Left ventricle myocardium inferior (tissue), 1 donor: Measurements from ENCODE around the gene SLC23A3. TPM values are rescaled to one million over a fixed set of nuclear protein-coding genes. Genes with fewer than 3 reads are reported as not detected.

Experiments
- DNase-seq: peaks from one replicate; pipeline ENCODE4 v3.0.0-alpha.2; 2020
- H3K27ac ChIP-seq: fragments of 200-600 bp; replicated peaks from 2 replicates; pipeline ENCODE4 v1.8.0; 2021
- H3K27me3 ChIP-seq: fragments of 200-600 bp; 2 replicates; pipeline ENCODE4 v1.8.0; 2021; ENCODE audit warnings: low read depth
- H3K36me3 ChIP-seq: fragments of 200-600 bp; 2 replicates; pipeline ENCODE4 v1.8.0; 2021
- H3K4me1 ChIP-seq: fragments of 200-600 bp; 2 replicates; pipeline ENCODE4 v1.8.0; 2021
- H3K4me3 ChIP-seq: fragments of 200-600 bp; 2 replicates; pipeline ENCODE4 v1.8.0; 2021; ENCODE audit warnings: mild to moderate bottlenecking, moderate library complexity
- H3K9me3 ChIP-seq: fragments of 200-600 bp; replicated peaks from 2 replicates; pipeline ENCODE4 v1.8.0; 2021
- intact Hi-C: fragments of 100-400 bp; cut with micrococcal nuclease; formaldehyde crosslinking; loops from one replicate; pipeline ENCODE4 v1.11.0; 2022
- total RNA-seq: library from RNA; stranded (reverse); fragmentation: NEBNext Ultra II Directional; extraction: Animal tissue kit (Norgen Biotek cat#: 25700); gene quantifications from one replicate; pipeline ENCODE4 v1.2.1, GENCODE V29; 2021
- TF ChIP-seq, protein P1 (sequence below): fragments of 200-600 bp; IDR thresholded peaks from 2 replicates; pipeline ENCODE4 v1.8.0; 2021; ENCODE audit warnings: antibody characterized with exemption, mild to moderate bottlenecking, borderline replicate concordance
- donor health status: DM: no; HTN: yes; CAD: no; lungs with severe emphysema.

The SLC23A3 gene
- total RNA-seq, 1 donor from 2014 or later, result 0.58 TPM

- no peaks in the 10 kb centered on the region for H3K27me3 ChIP-seq
- TF ChIP-seq, protein P1, sequence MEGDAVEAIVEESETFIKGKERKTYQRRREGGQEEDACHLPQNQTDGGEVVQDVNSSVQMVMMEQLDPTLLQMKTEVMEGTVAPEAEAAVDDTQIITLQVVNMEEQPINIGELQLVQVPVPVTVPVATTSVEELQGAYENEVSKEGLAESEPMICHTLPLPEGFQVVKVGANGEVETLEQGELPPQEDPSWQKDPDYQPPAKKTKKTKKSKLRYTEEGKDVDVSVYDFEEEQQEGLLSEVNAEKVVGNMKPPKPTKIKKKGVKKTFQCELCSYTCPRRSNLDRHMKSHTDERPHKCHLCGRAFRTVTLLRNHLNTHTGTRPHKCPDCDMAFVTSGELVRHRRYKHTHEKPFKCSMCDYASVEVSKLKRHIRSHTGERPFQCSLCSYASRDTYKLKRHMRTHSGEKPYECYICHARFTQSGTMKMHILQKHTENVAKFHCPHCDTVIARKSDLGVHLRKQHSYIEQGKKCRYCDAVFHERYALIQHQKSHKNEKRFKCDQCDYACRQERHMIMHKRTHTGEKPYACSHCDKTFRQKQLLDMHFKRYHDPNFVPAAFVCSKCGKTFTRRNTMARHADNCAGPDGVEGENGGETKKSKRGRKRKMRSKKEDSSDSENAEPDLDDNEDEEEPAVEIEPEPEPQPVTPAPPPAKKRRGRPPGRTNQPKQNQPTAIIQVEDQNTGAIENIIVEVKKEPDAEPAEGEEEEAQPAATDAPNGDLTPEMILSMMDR, result peak; percentile 76
- intact Hi-C loops, result loop anchor here (5.0 kb wide), 1 partner anchor 126 kb away; no protein-coding TSS in a partner anchor
- peak overlapping the region; percentile 63 for H3K27ac ChIP-seq
- peak; percentile 29 for DNase-seq
- peaks cover 37% of the 10 kb centered on the region for H3K4me1 ChIP-seq
- H3K9me3 ChIP-seq, result no peaks in the 10 kb centered on the region
- H3K4me3 ChIP-seq, result no peak overlapping the region
- peaks cover 34% of the 10 kb centered on the region for H3K36me3 ChIP-seq
These were observed 1.4 kb upstream of the SLC23A3 start for GRCh38 chr2:219171231-219171651.

- Histone ChIP-seq H3K4me3 (no peak overlapping the region), H3K9me3 (no peaks in the 10 kb centered on the region), H3K27ac (no peak overlapping the region), H3K36me3 (peaks cover 18% of the 10 kb centered on the region), H3K4me1 (peaks cover 17% of the 10 kb centered on the region), H3K27me3 (no peaks in the 10 kb centered on the region)
- TF ChIP-seq, protein P1, result no peak
- intact Hi-C loops, result loop anchor here (10.0 kb wide), 1 partner anchor 56 kb away; the partner anchor contains the start of genes ANKZF1 and ATG9A
- no peak for DNase-seq
These were observed 897 bp downstream of the SLC23A3 start for GRCh38 chr2:219168932-219169331.

DNA sequence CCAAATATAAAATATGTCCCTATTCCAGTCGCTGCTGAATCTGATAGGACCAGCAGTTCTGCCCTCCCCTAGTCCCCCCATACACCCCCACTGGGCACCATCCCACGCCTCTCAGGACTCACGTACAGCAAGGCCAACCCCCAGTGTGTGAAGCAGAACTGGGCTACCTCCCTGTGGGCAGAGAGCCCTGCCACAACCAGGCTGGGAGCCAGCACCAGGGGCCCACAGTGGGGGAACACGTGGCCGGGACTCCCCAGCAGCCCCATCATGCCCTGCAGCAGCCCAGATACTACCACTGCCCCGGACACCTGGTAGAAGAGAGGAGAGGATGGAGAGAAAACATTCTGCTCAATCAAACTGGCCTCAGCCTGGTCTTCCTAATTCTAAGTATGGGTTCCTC, 1.3 kb downstream of the SLC23A3 start:
- Histone ChIP-seq H3K4me3 (no peak overlapping the region), H3K36me3 (peaks cover 14% of the 10 kb centered on the region), H3K27ac (no peak overlapping the region), H3K9me3 (no peaks in the 10 kb centered on the region), H3K4me1 (peaks cover 17% of the 10 kb centered on the region), H3K27me3 (no peaks in the 10 kb centered on the region)
- TF ChIP-seq, protein P1, result no peak
- intact Hi-C loops, result loop anchor here (10.0 kb wide), 1 partner anchor 56 kb away; the partner anchor contains the start of genes ANKZF1 and ATG9A
- no peak for DNase-seq

GRCh38 chr2:219167997-219168396, 1.8 kb downstream of the SLC23A3 start:
- H3K36me3 ChIP-seq, result peaks cover 9% of the 10 kb centered on the region
- peaks cover 17% of the 10 kb centered on the region for H3K4me1 ChIP-seq
- H3K4me3 ChIP-seq, result no peak overlapping the region
- TF ChIP-seq, protein P1, result no peak
- no peaks in the 10 kb centered on the region for H3K9me3 ChIP-seq
- intact Hi-C loops, result loop anchor here (10.0 kb wide), 1 partner anchor 57 kb away; the partner anchor contains the start of genes ANKZF1 and ATG9A
- H3K27ac ChIP-seq, result no peak overlapping the region
- H3K27me3 ChIP-seq, result no peaks in the 10 kb centered on the region
- DNase-seq, result no peak

DNA sequence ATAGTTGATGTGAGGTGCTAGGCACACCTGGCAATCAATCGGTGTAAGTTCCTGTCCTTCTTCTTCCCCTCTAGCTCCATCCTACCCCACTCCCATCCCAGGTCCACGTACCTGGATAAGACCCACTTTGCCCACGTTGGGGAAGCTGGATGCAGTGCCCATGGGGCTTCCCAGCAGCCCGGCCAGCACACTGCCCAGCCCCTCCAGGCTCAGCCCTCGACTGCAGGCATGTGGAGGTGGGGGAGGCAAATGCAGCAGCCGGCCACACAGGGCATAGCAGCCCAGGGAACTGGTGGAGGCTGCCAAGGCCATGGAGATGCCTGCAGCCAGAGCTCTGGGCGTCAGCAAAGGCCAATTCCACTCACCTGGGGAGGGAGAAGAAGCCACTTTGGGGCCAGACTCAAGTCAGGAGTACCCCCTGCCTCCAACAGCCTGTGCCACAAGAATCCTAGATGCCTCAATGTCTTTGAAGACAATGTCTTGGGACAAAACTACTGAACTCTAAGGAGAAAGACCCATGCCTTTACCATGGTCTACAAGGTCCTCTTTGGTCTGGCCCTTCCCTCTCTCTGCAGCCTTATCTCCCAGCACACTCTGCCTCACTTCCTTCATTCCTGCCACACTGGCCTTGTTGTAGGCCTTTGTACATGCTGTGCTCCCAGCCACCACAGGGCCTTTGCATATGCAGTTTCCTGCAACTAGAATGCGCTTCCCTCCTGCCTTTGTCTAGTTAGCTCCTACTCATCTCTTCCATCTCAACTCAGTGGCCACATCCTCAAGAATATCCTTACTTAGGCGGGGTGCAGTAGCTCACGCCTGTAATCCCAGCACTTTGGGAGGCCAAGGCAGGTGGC, 4.5 kb downstream of the SLC23A3 start:
- H3K9me3 ChIP-seq, result no peaks in the 10 kb centered on the region
- H3K36me3 ChIP-seq, result no peaks in the 10 kb centered on the region
- intact Hi-C loops, result loop anchor here (10.0 kb wide), 1 partner anchor 60 kb away; the partner anchor contains the start of genes ANKZF1 and ATG9A
- no peak for DNase-seq
- no peak overlapping the region for H3K4me3 ChIP-seq
- TF ChIP-seq, protein P1, result no peak
- H3K4me1 ChIP-seq, result peaks cover 9% of the 10 kb centered on the region
- H3K27ac ChIP-seq, result no peak overlapping the region
- no peaks in the 10 kb centered on the region for H3K27me3 ChIP-seq
